Colonic mucosa (tissue), 4 donors: ENCODE data around the gene STARD13. TPM values are rescaled to one million over a fixed set of nuclear protein-coding genes. Genes with fewer than 3 reads are reported as not detected.

ENCODE experiments used
- DNase-seq: peaks from one replicate; pipeline ENCODE4 v3.0.0-alpha.2; 2020
- H3K27ac ChIP-seq: fragments of 200-600 bp; one replicate; pipeline ENCODE4 v1.8.0; 2021
- H3K27me3 ChIP-seq: fragments of 200-600 bp; one replicate; pipeline ENCODE4 v1.8.0; 2021
- H3K36me3 ChIP-seq: fragments of 200-600 bp; one replicate; pipeline ENCODE4 v1.8.0; 2021
- H3K4me1 ChIP-seq: fragments of 200-600 bp; one replicate; pipeline ENCODE4 v1.8.0; 2021; ENCODE audit warnings: mild to moderate bottlenecking
- H3K4me3 ChIP-seq: fragments of 200-600 bp; one replicate; pipeline ENCODE4 v1.8.0; 2021
- H3K9ac ChIP-seq, 2 donors: one replicate each; pipeline ENCODE4 v1.7.0; 2013; ENCODE audit warnings: control low read depth in 2 of 2, low read depth in 2 of 2, low read length in 2 of 2
- H3K9me3 ChIP-seq: fragments of 200-600 bp; one replicate; pipeline ENCODE4 v1.8.0; 2021
- intact Hi-C: fragments of 100-400 bp; cut with DNase I; formaldehyde crosslinking; loops from one replicate; pipeline ENCODE4 v1.14.1; 2022
- total RNA-seq, 2 donors: library from RNA; stranded (reverse); fragmentation: NEBNext Ultra II Directional in 1 of 2; extraction: Animal tissue kit (Norgen Biotek cat#: 25700) in 1 of 2; gene quantifications; one replicate each; pipeline ENCODE4 v1.2.1, GENCODE V29; 2021
- TF ChIP-seq, protein P1 (sequence below): fragments of 200-600 bp; IDR thresholded peaks from one replicate; pipeline ENCODE4 v1.8.0; 2022; ENCODE audit warnings: antibody characterized with exemption, mild to moderate bottlenecking
- donor health status: healthy.
- donor health status: DM: no; HTN: no; CAD: no.
- donor health status: DM: no; HTN: no; CAD: no.

STARD13 gene
- total RNA-seq, 2 donors from 2014 or later: 21.3 to 30.2 TPM

DNA sequence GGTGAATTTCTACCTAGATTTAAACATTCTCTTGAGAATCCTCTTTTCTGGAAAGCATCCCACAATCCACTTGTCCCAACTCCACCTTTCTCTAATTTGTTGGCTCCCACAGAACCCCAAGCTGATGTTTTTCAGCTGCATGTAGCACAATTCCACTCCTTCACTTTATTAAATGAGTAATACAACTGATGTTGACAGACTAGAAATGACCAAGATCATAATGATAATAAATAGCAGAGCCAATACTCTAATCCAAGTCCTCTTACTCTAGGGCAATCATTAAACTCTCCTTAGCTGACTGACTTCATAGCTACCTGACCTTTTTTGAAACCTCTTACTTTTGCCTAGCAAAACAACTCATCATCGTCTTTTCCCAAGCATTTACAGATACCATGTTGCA is 27.9 kb upstream of the STARD13 start:
- H3K4me3 ChIP-seq: no peak overlapping the region
- H3K9ac ChIP-seq: no peak overlapping the region
- DNase-seq: no peak
- no peaks in the 10 kb centered on the region for H3K9me3 ChIP-seq
- H3K27ac ChIP-seq: no peak overlapping the region
- intact Hi-C loops: no loop called here
- TF ChIP-seq, protein P1, sequence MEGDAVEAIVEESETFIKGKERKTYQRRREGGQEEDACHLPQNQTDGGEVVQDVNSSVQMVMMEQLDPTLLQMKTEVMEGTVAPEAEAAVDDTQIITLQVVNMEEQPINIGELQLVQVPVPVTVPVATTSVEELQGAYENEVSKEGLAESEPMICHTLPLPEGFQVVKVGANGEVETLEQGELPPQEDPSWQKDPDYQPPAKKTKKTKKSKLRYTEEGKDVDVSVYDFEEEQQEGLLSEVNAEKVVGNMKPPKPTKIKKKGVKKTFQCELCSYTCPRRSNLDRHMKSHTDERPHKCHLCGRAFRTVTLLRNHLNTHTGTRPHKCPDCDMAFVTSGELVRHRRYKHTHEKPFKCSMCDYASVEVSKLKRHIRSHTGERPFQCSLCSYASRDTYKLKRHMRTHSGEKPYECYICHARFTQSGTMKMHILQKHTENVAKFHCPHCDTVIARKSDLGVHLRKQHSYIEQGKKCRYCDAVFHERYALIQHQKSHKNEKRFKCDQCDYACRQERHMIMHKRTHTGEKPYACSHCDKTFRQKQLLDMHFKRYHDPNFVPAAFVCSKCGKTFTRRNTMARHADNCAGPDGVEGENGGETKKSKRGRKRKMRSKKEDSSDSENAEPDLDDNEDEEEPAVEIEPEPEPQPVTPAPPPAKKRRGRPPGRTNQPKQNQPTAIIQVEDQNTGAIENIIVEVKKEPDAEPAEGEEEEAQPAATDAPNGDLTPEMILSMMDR: no peak
- no peaks in the 10 kb centered on the region for H3K36me3 ChIP-seq
- no peaks in the 10 kb centered on the region for H3K4me1 ChIP-seq
- no peaks in the 10 kb centered on the region for H3K27me3 ChIP-seq

GRCh38 chr13:33312861-33313212 is 27.3 kb upstream of the STARD13 start:
- no peaks in the 10 kb centered on the region for H3K36me3 ChIP-seq
- intact Hi-C loops: no loop called here
- no peaks in the 10 kb centered on the region for H3K27me3 ChIP-seq
- no peak overlapping the region for H3K4me3 ChIP-seq
- H3K27ac ChIP-seq: no peak overlapping the region
- H3K9me3 ChIP-seq: no peaks in the 10 kb centered on the region
- TF ChIP-seq, protein P1: no peak
- no peaks in the 10 kb centered on the region for H3K4me1 ChIP-seq
- H3K9ac ChIP-seq: no peak overlapping the region
- DNase-seq: no peak

- no peaks in the 10 kb centered on the region for H3K4me1 ChIP-seq
- H3K27ac ChIP-seq: no peak overlapping the region
- H3K4me3 ChIP-seq: no peak overlapping the region
- TF ChIP-seq, protein P1: no peak
- H3K36me3 ChIP-seq: no peaks in the 10 kb centered on the region
- no peak overlapping the region for H3K9ac ChIP-seq
- intact Hi-C loops: no loop called here
- no peaks in the 10 kb centered on the region for H3K27me3 ChIP-seq
- DNase-seq: no peak
- H3K9me3 ChIP-seq: no peaks in the 10 kb centered on the region
Measured at GRCh38 chr13:33312150-33312860, 26.8 kb upstream of the STARD13 start.

DNA sequence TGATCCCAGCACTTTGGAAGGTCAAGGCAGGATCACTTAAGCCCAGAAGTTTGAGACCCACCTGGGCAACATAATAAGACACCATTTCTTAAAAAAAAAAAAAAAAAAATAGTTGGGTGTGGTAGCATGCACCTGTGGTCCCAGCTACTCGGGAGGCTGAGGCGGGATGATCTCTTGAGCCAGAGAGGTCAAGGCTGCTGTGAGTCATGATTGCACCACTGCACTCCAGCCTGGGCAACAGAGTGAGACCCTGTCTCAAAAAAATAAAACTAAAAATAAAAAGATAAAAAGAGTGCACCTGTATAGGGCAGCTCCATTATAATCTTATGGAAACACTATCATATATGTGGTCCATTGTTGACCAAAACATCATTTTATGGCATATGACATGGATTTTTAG is 25.5 kb upstream of the STARD13 start:
- Histone ChIP-seq H3K9me3 (no peaks in the 10 kb centered on the region), H3K27me3 (no peaks in the 10 kb centered on the region), H3K4me1 (no peaks in the 10 kb centered on the region), H3K4me3 (no peak overlapping the region), H3K36me3 (no peaks in the 10 kb centered on the region), H3K27ac (no peak overlapping the region), H3K9ac (no peak overlapping the region)
- TF ChIP-seq, protein P1: no peak
- intact Hi-C loops: no loop called here
- DNase-seq: no peak

- TF ChIP-seq, protein P1: no peak
- no peaks in the 10 kb centered on the region for H3K36me3 ChIP-seq
- intact Hi-C loops: no loop called here
- no peaks in the 10 kb centered on the region for H3K4me1 ChIP-seq
- no peak overlapping the region for H3K9ac ChIP-seq
- H3K27me3 ChIP-seq: no peaks in the 10 kb centered on the region
- DNase-seq: no peak
- no peaks in the 10 kb centered on the region for H3K9me3 ChIP-seq
- H3K4me3 ChIP-seq: no peak overlapping the region
- H3K27ac ChIP-seq: no peak overlapping the region
Measured at GRCh38 chr13:33310245-33311038, 24.9 kb upstream of the STARD13 start.
